HG02571 (cell line): ENCODE results near the gene CNTNAP2.

Experiments used
- ATAC-seq: cut with Tn5 transposase; IDR thresholded peaks from one replicate; pipeline ENCODE4 v1.9.1; 2021; ENCODE audit warnings: mild to moderate bottlenecking, moderate library complexity; ENCODE audit not compliant: unreplicated experiment

CNTNAP2 gene

DNA sequence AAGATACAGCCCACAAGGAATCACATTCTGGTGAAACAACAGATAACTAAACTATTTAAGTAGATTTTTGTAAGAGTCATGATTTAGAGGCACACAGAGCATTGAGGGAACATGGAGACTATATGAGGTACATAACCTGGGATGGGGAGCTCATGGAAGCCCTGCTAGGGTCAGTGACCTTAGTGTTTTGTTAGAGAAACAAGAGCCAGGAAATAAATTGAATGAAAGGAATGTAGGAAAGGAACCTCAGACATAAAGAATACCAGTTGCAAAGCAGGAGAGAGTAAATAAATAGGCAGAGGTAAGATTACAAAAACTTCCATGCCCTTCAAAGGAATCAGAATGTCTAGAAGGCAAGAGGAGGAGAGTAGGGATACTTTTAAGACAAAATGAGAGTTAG is 1076.9 kb downstream of the CNTNAP2 start:
- ATAC-seq = no peak

GRCh38 chr7:147196481-147196880 is 1079.9 kb downstream of the CNTNAP2 start:
- no peak for ATAC-seq

GRCh38 chr7:147197006-147197405 is 1080.4 kb downstream of the CNTNAP2 start:
- ATAC-seq = no peak

DNA sequence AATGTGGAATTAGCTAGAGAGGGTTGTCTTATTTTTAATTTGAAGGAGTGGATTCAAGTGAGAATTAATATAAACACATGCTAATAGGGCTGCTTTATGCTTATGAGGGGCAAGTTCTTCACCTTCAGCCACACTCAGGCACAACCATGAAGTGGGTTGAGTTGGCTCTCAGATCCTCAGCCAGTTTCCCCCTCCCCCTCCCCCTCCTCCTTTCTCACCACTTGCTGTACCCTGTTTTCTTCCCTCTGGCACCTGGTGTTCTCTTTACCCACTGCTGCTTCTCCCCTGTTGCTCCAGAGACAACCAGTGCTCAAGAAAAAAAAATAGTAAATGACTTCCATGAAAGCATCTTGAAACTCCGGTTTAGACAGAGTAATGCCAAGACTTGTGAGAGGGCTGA is 1083.3 kb downstream of the CNTNAP2 start:
- no peak for ATAC-seq

GRCh38 chr7:147207988-147208387 is 1091.4 kb downstream of the CNTNAP2 start:
- ATAC-seq = no peak

DNA sequence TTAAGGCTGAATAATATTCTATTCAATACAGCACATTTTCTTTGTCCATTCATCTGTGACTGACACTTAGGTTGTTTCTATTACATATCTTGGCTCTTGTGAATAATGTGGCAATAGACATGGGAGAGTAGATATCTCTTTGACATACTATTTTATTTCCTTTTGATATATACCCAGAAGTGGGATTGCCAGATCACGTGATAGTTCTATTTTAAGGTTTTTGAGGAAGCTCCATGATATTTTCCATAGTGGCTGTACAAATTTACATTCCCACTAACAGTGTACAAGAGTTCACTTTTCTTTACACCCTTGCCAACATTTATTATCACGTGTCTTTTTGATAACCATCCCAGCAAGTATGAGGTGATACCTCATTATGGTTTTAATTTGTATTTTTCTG is 1114.7 kb downstream of the CNTNAP2 start:
- ATAC-seq = no peak

GRCh38 chr7:147235645-147236382 is 1119.2 kb downstream of the CNTNAP2 start:
- ATAC-seq = no peak

DNA sequence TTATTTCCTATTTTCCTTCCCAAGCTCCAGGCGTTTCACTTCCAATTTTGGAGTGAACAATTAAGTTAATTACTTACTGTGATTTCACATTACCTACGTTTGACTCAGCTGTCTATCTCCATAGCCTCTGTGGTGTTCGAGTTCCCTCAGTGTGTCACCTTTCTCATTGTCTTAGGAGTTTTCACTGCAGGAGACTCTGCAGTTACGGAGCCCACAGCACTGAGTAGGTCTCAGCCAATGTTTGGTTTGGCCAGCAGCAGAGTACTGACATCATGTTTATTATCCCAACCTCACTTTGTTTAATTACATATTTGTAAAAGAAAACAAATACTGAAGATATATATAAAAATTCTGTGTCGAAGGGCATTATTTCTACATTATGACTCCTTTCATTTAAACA is 1123.9 kb downstream of the CNTNAP2 start:
- ATAC-seq = no peak

- peak; percentile 51 for ATAC-seq
Observed at GRCh38 chr7:147245274-147245673, 1128.7 kb downstream of the CNTNAP2 start.

DNA sequence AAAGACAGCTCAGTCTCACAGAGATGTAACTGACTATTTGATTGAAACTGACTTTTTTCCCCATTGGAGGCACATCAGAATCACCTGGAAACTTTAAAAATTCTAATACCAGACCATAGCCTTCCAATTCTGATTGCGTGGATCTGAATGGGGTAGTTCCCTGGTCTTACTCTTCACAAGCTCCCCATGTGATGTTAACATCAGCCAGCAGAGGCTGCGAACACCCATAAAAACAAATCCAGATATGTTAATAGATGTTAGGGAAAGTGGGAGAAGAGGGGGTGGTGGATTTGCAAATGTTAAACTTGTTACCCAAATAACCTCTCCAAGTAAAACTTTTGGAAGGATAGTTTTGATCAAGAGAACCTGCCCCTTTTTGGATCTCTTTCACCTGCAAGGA is 1133.4 kb downstream of the CNTNAP2 start:
- no peak for ATAC-seq

DNA sequence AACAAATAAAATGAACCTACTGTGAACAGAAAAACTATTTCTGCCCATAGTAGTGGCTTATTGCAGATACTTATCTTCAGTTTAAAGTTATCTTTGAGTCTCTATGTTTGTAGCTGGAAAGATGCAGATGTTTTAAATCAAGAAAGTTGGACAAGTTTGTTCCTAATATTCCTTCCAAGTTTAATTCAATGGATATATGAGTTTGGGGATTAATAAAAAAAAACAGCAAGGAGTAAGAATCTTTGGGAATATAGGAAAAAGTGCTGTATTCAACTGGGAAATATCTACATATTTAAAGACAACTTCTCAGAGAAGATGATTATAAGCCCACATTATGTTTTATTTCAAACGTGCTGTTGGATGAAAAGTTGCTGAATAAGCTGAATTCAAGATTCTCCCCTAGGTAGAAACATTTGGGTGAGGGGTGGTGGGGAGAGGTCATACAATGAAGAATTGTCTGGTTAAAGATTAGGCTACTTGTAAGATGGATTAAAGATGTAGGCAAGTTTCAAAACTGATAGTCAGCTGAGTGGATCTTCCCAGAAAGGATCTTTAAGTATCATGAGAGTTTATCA is 1135.2 kb downstream of the CNTNAP2 start:
- no peak for ATAC-seq

- ATAC-seq = no peak
Observed at GRCh38 chr7:147261693-147262092, 1145.1 kb downstream of the CNTNAP2 start.

DNA sequence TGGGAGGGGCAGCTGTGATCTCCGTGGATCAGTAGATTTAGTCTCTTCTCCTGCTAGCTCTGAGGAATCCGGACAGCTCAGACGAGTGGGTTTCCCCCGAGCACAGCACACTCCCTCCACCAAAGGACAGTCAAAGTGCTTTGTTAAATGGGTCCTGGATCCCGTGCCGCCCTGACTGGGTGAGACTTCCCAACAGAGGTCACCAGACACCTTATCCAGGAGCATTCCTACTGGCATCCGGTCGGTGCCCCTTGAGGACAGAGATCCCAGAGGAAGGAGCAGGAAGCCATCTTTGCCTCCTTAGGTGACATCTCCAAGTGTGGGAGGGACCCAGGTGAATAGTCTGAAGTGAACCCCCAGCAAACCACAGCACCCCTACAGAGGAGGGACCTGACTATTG is 1148.9 kb downstream of the CNTNAP2 start:
- ATAC-seq = no peak

- ATAC-seq = no peak
Observed at GRCh38 chr7:147276106-147276505, 1159.5 kb downstream of the CNTNAP2 start.

DNA sequence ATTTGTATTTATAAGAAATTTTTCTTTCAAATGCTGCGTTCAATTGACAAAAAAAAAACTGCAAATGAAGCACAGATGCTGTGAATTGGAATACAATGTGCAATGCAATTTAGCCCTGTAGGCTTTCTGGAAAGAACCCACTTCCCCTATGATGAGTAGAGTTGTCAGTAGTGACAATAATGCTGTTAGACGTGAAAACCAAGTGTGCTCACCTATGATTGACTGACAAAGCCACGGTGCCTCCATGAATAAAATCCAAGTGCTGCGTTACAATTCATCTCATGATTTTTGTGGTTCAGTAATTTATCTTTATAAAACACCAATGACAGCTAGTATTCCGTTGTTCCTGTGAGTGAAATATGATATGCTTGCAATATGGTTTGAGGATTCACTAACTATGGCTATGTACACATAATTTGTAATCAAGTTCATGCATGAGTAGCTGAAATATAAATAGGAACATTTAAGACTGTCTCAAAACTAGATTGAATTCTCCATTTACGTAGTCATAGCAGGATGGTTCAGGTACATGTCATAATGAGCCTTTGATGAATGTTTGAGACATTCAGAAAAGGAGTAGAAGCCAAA is 1160.3 kb downstream of the CNTNAP2 start:
- no peak for ATAC-seq

GRCh38 chr7:147279514-147279913 is 1162.9 kb downstream of the CNTNAP2 start:
- no peak for ATAC-seq

GRCh38 chr7:147279964-147280374 is 1163.4 kb downstream of the CNTNAP2 start:
- no peak for ATAC-seq

- no peak for ATAC-seq
Observed at GRCh38 chr7:147282204-147282603, 1165.6 kb downstream of the CNTNAP2 start.

DNA sequence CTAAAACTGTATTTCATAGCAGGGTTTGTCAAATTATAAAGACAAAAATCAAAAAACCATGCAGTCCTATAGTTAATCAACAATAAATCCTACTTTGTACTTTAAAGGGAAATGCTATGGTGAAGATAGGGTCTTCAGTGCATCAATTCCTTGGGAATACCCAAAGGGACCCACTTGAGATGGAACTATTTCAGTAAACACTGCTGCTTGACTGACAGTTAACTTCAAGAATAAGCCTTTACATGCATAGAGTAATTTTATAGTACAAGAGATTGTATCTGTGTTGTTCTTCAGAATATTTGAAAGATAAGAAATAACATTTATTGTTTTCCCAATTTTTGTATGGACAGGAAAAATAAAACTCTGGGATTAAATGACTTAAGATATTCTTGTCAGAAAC is 1179.6 kb downstream of the CNTNAP2 start:
- no peak for ATAC-seq

DNA sequence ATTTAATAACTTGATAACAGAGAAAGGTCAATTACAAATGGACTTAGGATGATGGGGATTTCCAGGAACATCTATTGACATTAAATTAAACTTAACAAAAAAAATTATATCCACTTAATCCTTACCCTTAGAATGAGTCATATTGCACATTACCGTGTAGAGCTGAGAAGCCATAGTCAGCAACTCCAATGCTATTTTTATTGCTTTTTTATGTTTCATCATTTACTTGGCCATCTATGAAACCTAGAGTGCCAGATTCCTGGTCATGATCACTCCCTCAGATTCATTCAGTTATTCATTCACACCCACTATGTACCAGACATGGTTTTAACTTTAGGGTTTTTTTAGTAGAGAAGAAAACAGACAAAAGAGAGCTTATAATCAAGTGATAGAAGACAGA is 1180.4 kb downstream of the CNTNAP2 start:
- ATAC-seq = no peak

DNA sequence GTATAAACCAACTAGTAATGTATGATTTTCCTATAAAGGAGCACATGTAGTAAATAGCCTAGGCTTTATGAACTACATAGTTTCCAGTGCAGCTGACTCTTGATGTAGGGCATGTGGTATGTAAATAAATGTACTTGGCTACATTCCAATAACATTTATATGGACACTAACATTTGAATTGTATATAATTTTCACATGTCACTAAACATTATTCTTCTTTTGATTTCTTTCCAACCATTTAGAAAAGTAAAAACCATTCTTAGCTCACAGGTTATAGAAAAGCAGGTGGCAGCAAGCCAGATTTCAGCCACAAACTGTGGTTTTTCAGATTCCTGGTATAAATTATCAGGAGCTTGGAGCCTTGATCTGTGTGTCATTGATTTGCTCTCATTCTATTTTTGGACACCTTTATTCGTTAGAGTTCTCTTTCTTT is 1182.0 kb downstream of the CNTNAP2 start:
- ATAC-seq = no peak

DNA sequence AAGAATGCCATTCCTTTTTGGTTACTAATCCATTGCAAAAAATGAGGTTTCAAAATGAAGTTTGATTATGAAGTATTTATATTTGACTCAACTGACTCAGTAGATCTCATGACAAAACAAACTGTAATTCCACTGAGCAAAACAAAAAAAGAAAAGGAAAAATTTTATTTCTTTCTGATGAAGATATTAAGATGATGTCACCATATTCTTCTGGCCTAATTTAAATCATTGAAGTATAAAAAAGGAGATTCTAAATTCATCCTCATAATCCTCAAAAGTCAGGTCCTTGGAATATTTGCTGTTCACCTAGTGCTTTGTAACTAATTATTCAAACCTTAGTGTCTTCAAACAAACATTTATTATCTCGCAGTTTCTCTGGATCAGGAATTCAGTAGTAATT is 1183.7 kb downstream of the CNTNAP2 start:
- no peak for ATAC-seq
